GM12891 (cell line): ENCODE results near the gene ATP5PF. TPM values are rescaled to one million over a fixed set of nuclear protein-coding genes. Genes with fewer than 3 reads are reported as not detected.
"Not testable (repeated sequence)": the region's sequence is repeated elsewhere in the genome, so short reads cannot be mapped to it uniquely, and the experiment has no call there.

Source experiments
- DNase-seq: peaks from one replicate; pipeline ENCODE4 v3.0.0; 2011; ENCODE audit warnings: low spot score; ENCODE audit not compliant: insufficient read length
- FAIRE-seq: peaks from 2 replicates; lab custom pipeline; 2011; peaks lifted over from hg19 to GRCh38; lab: Jason Lieb, UNC
- PAX5 ChIP-seq: IDR thresholded peaks from 2 replicates; pipeline ENCODE4 v1.6.1; 2011; ENCODE audit warnings: low read length, moderate library complexity, mild to moderate bottlenecking; ENCODE audit not compliant: insufficient read depth, severe bottlenecking
- POLR2A ChIP-seq: IDR thresholded peaks from 2 replicates; pipeline ENCODE4 v1.6.1; 2011; ENCODE audit warnings: low read depth, low read length, control low read depth
- POLR2AphosphoS5 ChIP-seq: IDR thresholded peaks from 2 replicates; pipeline ENCODE4 v1.6.1; 2011; ENCODE audit warnings: low read depth, low read length, control low read depth
- POU2F2 ChIP-seq: IDR thresholded peaks from 2 replicates; pipeline ENCODE4 v1.6.1; 2011; ENCODE audit warnings: low read depth, mild to moderate bottlenecking, control low read depth, low read length, moderate library complexity
- SPI1 ChIP-seq: IDR thresholded peaks from 2 replicates; pipeline ENCODE4 v1.6.1; 2011; ENCODE audit warnings: low read depth, low read length, control low read depth
- TAF1 ChIP-seq: IDR thresholded peaks from 2 replicates; pipeline ENCODE4 v1.6.1; 2011; ENCODE audit warnings: low read depth, low read length, control low read depth
- polyA plus RNA-seq: library from polyadenylated mRNA; unstranded; fragments of >200 nt; gene quantifications from one replicate; pipeline ENCODE4 v1.2.1, GENCODE V29; 2012; ENCODE audit warnings: low read depth, missing spikeins, inconsistent platforms; ENCODE audit not compliant: missing spikeins

ATP5PF gene
- 349 TPM for polyA plus RNA-seq

GRCh38 chr21:25734904-25735645 is at the start of gene ATP5PF, which contains the start of gene GABPA:
ATP5PF (minus strand) TSS chr21:25734904; CDS start chr21:25729794, 5,110 bp downstream.
GABPA (plus strand) TSS chr21:25734972; CDS start chr21:25741599, 6,627 bp downstream.
- peak; percentile 69 for TF ChIP-seq SPI1
- no peak for TF ChIP-seq PAX5
- peak; percentile 95 for TF ChIP-seq POLR2A
- TF ChIP-seq POLR2AphosphoS5 = peak; percentile 95
- peak; percentile 86; the same call in 1 of the 2 replicates for TF ChIP-seq POU2F2
- TF ChIP-seq TAF1 = peak; percentile 91; the same call in 1 of the 2 replicates
- FAIRE-seq (peak; percentile 99), DNase-seq (peak; percentile 55)

- not testable (repeated sequence) for FAIRE-seq, DNase-seq
Measured at GRCh38 chr21:25778126-25778875, 43.6 kb upstream of the ATP5PF start.

GRCh38 chr21:25776440-25776839 is 41.7 kb upstream of the ATP5PF start:
- FAIRE-seq (no peak), DNase-seq (no peak)
- TF ChIP-seq POLR2A (no peak), POU2F2 (no peak), TAF1 (no peak), SPI1 (no peak), PAX5 (no peak), POLR2AphosphoS5 (no peak)

DNA sequence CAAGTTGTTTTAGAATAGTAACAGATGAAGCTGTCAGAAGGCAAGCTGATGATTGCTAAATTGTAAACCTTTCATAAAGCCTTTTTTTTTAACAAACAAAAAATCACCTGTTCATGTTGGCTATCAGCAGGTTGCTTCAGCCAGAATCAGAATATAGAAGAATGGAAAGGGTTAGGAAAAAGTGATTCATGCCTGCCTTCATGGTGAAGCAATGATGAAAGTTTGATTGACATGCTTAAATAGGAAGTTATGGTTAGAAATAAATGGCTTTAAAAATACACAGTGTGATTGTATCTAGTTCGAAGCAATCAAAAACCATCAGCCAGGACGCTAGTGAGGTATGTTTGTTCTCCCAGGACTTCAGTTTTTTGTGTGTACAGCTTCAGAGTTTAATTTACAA is 38.0 kb upstream of the ATP5PF start:
- DNase-seq (no peak), FAIRE-seq (no peak)
- TF ChIP-seq POU2F2 (no peak), POLR2A (no peak), TAF1 (no peak), SPI1 (no peak), PAX5 (no peak), POLR2AphosphoS5 (no peak)

DNA sequence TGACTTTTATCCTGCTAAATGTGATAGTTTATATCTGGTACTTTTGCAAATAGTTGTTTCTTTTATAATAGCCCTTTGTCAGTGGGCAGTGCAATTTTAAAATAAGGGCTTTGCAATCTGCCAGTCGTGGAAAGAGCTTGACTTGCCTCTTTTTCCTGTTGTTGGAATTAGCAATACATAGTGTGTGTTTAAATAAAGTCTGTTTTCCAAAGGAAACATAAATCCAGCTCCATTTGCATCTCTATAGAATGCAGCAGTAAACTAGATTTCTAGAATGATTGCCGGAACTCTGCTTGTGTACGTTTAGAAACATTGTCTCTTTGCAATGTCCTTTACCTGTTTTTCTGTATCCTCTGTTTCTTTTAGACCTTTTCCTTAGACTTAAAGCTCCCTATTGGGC is 33.2 kb upstream of the ATP5PF start:
- TF ChIP-seq PAX5 = no peak
- no peak for TF ChIP-seq POLR2A
- no peak for TF ChIP-seq TAF1
- no peak for TF ChIP-seq SPI1
- no peak for TF ChIP-seq POU2F2
- no peak for TF ChIP-seq POLR2AphosphoS5
- DNase-seq = no peak
- FAIRE-seq = no peak

- TF ChIP-seq TAF1 (no peak), POLR2AphosphoS5 (no peak), PAX5 (no peak), SPI1 (no peak), POU2F2 (no peak), POLR2A (no peak)
- no peak for FAIRE-seq
- no peak for DNase-seq
Measured at GRCh38 chr21:25764065-25764464, 29.4 kb upstream of the ATP5PF start.

DNA sequence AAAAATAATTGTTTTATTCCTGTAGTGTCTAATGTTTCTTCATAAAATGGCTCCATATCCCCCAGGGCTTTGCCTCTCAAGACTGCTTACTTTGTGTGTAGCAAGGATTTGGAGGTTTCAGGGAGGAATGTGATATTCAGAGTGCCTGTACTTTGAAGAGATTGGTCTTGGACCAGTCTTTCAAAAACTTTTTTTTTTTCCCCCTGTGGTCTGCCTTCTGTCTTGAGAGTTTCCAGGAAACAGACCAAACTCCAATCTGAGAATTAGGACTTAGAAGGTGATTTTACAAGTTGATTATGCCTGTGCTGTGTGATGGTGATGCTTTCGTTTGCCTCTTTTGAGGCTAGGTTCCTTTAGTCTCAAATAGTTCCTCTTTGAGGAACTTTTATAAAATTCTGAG is 26.0 kb upstream of the ATP5PF start:
- TF ChIP-seq POU2F2 (no peak), POLR2A (no peak), TAF1 (no peak)
- FAIRE-seq (no peak), DNase-seq (no peak)

- FAIRE-seq (no peak), DNase-seq (no peak)
- TF ChIP-seq POU2F2 = no peak
- no peak for TF ChIP-seq PAX5
- TF ChIP-seq TAF1 = no peak
- TF ChIP-seq POLR2AphosphoS5 = no peak
- no peak for TF ChIP-seq POLR2A
- no peak for TF ChIP-seq SPI1
Measured at GRCh38 chr21:25760061-25760460, 25.4 kb upstream of the ATP5PF start.

GRCh38 chr21:25759573-25759972 is 24.9 kb upstream of the ATP5PF start:
- TF ChIP-seq SPI1 = no peak
- no peak for TF ChIP-seq PAX5
- no peak for TF ChIP-seq TAF1
- TF ChIP-seq POU2F2 = no peak
- TF ChIP-seq POLR2A = no peak
- TF ChIP-seq POLR2AphosphoS5 = no peak
- DNase-seq = no peak
- FAIRE-seq = no peak

- DNase-seq (no peak), FAIRE-seq (no peak)
- TF ChIP-seq POU2F2 (no peak), POLR2AphosphoS5 (no peak), POLR2A (no peak), TAF1 (no peak), PAX5 (no peak), SPI1 (no peak)
Measured at GRCh38 chr21:25757531-25757930, 22.8 kb upstream of the ATP5PF start.
